KOPT-K1 (cell line): ENCODE data around the gene CYP17A1.
A peak's percentile ranks its signal among the peaks of the same experiment; 100 is the strongest.
"Not testable (repeated sequence)": the region's sequence is repeated elsewhere in the genome, so short reads cannot be mapped to it uniquely, and the experiment has no call there.

Source experiments
- H3K27ac ChIP-seq: fragments of 200-600 bp; sonication (generic); 2 replicates; pipeline ENCODE4 v1.5.1; 2016; ENCODE audit warnings: antibody characterized with exemption, mild to moderate bottlenecking, low read depth, low read length; ENCODE audit not compliant: poor library complexity, severe bottlenecking
- H3K36me3 ChIP-seq: fragments of 200-600 bp; sonication (generic); 2 replicates; pipeline ENCODE4 v1.5.1; 2017; ENCODE audit warnings: antibody characterized with exemption, mild to moderate bottlenecking, low read length, moderate library complexity; ENCODE audit not compliant: insufficient read depth
- H3K9me3 ChIP-seq: fragments of 200-600 bp; sonication (generic); 2 replicates; pipeline ENCODE4 v1.5.1; 2017; ENCODE audit warnings: antibody characterized with exemption, low read length, mild to moderate bottlenecking; ENCODE audit not compliant: insufficient read depth, poor library complexity, severe bottlenecking

CYP17A1 gene

DNA sequence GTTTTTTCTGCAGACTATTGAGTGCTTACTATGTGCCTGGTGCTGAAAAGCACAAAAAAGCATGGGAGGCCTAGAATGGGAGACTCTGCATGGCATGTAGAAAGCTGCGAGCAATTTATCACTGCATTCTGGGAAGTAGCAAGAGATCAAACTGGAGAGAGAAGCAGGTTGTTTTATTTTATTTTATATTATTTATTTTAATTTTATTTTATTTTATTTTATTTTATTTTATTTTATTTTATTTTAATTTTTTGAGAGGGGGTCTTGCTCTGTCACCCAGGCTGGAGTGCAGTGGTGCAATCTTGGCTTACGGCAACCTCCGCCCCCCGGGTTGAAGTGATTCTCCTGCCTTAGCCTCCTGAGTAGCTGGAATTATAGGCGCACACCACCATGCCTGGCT is 17.2 kb downstream of the CYP17A1 start:
- not testable (repeated sequence) for H3K27ac ChIP-seq, H3K9me3 ChIP-seq
- H3K36me3 ChIP-seq, result peaks cover 14% of the 10 kb centered on the region

DNA sequence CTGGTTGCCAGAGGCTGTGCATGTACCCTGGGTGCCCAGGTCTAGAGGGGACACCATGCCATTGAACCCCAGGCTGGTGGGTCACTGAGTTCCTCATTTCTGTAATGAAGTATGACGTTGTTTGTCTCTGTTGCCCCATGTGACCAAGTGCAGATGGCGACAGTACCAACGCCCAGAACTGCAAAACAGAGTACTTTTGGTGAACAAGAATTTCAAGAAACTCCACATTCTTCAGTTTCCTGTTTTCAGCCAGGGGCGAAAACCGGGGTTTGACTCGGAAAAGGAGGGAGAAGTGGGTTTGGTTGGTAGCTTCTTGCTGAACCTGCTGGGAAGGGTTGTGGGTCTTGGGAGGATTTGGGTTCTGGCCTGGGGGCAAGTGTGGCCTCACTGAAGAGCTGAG is 18.2 kb downstream of the CYP17A1 start:
- peaks cover 23% of the 10 kb centered on the region for H3K36me3 ChIP-seq
- no peaks in the 10 kb centered on the region for H3K9me3 ChIP-seq
- no peak overlapping the region for H3K27ac ChIP-seq

DNA sequence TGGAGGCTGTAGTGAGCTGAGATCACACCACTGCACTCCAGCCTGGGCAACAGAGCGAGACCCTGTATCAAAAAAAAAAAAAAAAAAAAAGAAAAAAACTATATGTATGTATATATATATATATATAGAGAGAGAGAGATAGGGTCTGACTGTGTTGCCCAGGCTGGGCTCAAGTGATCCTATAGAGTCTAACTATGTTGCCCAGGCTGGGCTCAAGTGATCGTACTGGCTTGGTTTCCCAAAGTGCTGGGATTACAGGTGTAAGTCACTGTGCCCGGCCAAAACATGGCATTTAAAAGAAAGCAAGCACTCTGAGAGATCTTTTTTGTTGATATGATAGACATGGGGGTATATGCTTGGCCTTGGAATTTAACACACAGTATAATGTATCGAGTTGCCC is 20.0 kb downstream of the CYP17A1 start:
- H3K36me3 ChIP-seq, result peaks cover 39% of the 10 kb centered on the region
- no peaks in the 10 kb centered on the region for H3K9me3 ChIP-seq
- no peak overlapping the region for H3K27ac ChIP-seq

GRCh38 chr10:102815790-102816549 is 21.2 kb downstream of the CYP17A1 start:
- Histone ChIP-seq H3K27ac (peak overlapping the region; percentile 16), H3K36me3 (peaks cover 46% of the 10 kb centered on the region), H3K9me3 (no peaks in the 10 kb centered on the region)

DNA sequence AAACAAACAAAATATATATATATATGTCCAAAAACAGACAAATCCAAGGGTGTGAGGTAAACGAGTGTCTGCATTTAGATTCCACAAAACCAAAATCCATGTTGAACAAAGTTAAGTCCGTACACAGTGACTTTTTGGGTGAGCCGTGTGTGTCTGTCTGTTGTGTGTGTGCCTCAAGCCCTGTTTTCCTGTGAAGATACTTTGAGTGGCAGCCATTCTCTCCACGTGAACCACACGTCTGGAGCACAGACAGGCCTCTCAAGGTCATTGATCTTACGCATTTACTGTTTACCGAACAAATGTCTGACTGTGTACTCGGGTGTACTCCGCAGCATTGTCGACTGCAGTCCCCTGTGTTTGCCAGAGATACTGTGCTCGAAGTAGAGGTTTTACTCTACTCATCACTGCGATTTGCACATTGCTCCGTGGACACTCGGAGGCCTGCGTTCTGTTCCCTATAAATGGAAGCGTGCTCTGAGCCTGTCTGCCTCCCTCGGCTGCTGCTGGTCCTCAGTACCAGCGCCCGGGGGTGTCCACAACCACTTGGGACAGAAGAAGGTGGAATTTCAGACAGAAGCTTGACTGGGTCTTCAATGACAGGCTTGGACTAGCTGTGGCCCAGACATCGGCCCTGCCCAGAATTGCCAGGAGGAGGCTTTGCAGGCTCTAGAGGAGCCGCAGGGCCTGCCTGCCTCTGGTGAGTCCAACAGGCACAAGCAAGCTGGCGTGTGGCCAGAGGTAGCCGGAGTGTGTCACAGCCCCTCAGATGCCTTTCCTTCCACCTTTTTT is 22.1 kb downstream of the CYP17A1 start:
- Histone ChIP-seq H3K36me3 (peaks cover 48% of the 10 kb centered on the region), H3K9me3 (no peaks in the 10 kb centered on the region), H3K27ac (no peak overlapping the region)

GRCh38 chr10:102814453-102814871 is 22.8 kb downstream of the CYP17A1 start:
- Histone ChIP-seq H3K9me3 (no peaks in the 10 kb centered on the region), H3K36me3 (peaks cover 54% of the 10 kb centered on the region), H3K27ac (no peak overlapping the region)

- Histone ChIP-seq H3K27ac (peak overlapping the region; percentile 93), H3K36me3 (peaks cover 55% of the 10 kb centered on the region), H3K9me3 (no peaks in the 10 kb centered on the region)
Measured at GRCh38 chr10:102813734-102814452, 23.3 kb downstream of the CYP17A1 start.

DNA sequence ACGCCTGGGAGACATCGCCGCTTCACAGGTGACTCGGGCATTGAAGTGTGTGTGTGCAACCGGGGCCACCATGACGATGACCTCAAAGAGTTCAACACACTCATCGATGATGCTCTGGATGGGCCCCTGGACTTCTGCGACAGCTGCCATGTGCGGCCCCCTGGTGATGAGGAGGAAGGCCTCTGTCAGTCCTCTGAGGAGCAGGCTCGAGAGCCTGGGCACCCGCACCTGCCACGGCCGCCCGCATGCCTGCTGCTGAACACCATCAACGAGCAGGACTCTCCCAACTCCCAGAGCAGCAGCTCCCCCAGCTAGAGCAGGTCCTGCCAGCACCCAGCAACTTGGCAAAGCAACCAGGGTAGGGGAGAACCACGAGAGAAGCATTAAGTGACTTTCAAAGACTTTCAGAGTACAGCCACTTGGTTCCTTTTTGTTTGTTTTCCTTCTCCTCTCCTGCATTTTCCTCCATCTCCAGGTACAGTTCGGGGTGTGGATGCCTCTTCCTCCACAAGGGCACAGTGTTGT is 24.1 kb downstream of the CYP17A1 start:
- no peaks in the 10 kb centered on the region for H3K9me3 ChIP-seq
- H3K27ac ChIP-seq, result peak overlapping the region; percentile 93
- H3K36me3 ChIP-seq, result peaks cover 55% of the 10 kb centered on the region

- peak overlapping the region; percentile 93 for H3K27ac ChIP-seq
- peaks cover 55% of the 10 kb centered on the region for H3K36me3 ChIP-seq
- H3K9me3 ChIP-seq, result no peaks in the 10 kb centered on the region
Measured at GRCh38 chr10:102812231-102812876, 24.9 kb downstream of the CYP17A1 start.

- H3K9me3 ChIP-seq, result no peaks in the 10 kb centered on the region
- H3K36me3 ChIP-seq, result peaks cover 55% of the 10 kb centered on the region
- peak overlapping the region; percentile 93 for H3K27ac ChIP-seq
Measured at GRCh38 chr10:102811346-102811745, 25.9 kb downstream of the CYP17A1 start.

- H3K9me3 ChIP-seq, result no peaks in the 10 kb centered on the region
- H3K27ac ChIP-seq, result peak overlapping the region; percentile 66
- H3K36me3 ChIP-seq, result peaks cover 33% of the 10 kb centered on the region
Measured at GRCh38 chr10:102808380-102808779, 28.8 kb downstream of the CYP17A1 start.

- H3K36me3 ChIP-seq, result peaks cover 41% of the 10 kb centered on the region
- H3K27ac ChIP-seq, result no peak overlapping the region
- no peaks in the 10 kb centered on the region for H3K9me3 ChIP-seq
Measured at GRCh38 chr10:102804382-102805055, 32.7 kb downstream of the CYP17A1 start.

DNA sequence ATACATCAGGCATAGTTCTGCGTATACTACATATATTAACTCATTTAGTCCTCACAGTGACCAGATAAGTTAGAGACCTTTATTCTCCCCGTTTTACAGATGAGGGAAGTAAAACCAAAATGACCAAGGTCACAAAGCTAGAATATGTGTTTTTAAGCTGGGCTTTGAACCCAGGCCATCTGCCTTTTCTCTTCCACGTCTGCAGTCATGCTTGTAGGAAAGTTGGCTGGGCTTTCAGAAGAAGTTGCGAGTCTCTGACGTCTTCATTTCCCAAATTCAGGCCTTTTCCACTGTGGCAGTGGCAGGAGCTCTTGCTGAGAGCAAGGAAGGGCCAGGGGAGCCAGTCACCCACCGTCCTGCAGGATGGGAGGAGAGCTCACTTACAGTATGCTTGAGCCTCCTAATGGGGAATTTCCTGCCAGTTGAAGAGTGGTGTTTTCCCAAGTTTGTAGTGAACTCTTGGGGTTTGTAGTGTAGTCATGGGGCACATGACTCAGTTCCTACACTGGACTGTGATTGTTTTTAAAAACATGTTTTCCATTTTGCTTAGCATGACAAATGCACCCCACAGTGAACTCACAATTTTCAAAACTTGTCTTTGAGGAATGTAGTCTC is 34.2 kb downstream of the CYP17A1 start:
- Histone ChIP-seq H3K27ac (no peak overlapping the region), H3K9me3 (no peaks in the 10 kb centered on the region), H3K36me3 (peaks cover 54% of the 10 kb centered on the region)

- Histone ChIP-seq H3K9me3 (no peaks in the 10 kb centered on the region), H3K36me3 (peaks cover 58% of the 10 kb centered on the region), H3K27ac (no peak overlapping the region)
Measured at GRCh38 chr10:102801978-102802377, 35.2 kb downstream of the CYP17A1 start.
